HG03045 (cell line): ENCODE measurements around the gene STAG1.
"Not testable (repeated sequence)": the region's sequence is repeated elsewhere in the genome, so short reads cannot be mapped to it uniquely, and the experiment has no call there.

Source experiments
- ATAC-seq: cut with Tn5 transposase; IDR thresholded peaks from one replicate; pipeline ENCODE4 v1.9.1; 2021; ENCODE audit warnings: mild to moderate bottlenecking, moderate library complexity; ENCODE audit not compliant: unreplicated experiment

STAG1 gene

DNA sequence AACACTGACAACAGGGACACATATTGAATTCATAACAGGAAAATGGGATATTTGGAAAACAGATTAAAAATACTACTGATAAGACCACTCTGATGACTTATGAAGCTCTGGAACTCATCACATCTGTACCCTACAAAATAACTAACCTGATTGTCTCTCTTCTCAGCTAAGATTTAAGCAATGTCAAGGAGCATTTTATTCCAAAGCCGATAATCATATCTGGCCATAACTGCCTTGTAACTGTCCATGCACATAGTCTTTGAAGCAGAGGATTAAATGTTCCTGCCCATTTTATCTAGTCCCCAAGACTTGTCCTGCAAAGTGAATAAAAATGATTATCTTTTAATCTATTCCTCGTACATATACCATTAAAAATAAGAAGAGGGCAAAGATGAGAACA is 234.1 kb downstream of the STAG1 start:
- ATAC-seq: no peak

DNA sequence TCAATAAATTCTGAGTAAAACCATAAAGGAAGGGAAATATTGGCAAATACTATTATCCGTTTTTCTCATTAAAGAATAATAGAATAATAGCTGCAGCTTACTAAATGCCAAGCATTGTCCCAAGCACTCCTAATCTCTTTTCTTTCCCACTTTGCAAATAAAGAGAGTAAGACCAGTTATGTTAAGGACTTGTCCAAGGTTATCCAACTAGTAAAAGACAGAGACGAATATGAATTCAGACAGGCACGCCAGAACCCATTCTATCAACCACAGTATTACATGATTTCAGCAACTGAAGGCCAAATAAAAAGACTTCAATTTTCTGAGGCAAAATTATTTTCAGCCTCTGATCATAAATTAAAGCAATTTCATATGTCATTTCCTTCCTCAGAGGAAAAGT is 235.5 kb downstream of the STAG1 start:
- ATAC-seq: no peak

DNA sequence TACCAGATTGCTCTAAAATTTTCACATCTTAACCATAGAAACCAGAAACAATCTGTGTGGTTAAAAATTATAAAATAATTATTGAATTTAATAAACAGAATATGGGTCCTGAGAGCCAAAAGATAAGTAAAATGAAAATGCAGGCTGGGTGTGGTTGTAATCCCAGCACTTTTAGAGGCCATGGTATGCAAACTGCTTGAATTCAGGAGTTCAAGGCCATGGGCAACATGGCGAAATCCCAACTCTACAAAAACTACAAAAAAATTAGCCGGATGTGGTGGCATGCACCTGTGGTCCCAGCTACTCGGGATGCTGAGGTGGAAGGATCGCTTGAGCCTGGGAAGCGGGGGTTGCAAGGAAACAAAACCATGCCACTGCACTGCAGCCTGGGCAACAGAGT is 236.1 kb downstream of the STAG1 start:
- ATAC-seq: no peak

DNA sequence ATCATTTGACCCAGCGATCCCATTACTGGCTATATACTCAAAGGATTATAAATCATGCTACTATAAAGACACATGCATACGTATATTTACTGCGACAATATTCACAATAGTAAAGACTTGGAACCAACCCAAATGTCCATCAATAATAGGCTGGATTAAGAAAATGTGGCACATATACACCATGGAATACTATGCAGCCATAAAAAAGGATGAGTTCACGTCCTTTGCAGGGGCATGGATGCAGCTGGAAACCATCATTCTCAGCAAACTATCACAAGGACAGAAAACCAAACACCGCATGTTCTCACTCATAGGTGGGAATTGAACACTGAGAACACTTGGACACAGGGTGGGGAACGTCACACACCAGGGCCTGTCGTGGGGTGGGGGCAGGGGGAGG is 237.6 kb downstream of the STAG1 start:
- not testable (repeated sequence) for ATAC-seq

DNA sequence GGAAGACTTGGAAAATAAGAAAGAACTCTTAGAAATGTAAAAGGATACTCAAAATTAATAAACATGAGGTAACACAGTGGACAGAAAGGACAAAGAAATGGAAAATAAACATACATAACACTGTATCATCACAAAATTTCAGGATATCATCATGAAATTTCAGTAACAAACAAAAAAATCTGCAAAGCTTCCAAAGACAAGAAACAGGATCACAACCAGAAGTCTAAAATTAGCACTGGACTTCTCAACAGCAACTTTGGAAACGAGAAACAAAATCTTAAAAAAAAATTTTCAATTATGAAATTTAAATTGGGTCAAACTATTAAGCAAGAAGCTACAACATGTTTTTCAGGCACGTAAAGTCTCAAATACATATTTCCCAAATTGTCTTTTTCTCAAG is 238.8 kb downstream of the STAG1 start:
- no peak for ATAC-seq

DNA sequence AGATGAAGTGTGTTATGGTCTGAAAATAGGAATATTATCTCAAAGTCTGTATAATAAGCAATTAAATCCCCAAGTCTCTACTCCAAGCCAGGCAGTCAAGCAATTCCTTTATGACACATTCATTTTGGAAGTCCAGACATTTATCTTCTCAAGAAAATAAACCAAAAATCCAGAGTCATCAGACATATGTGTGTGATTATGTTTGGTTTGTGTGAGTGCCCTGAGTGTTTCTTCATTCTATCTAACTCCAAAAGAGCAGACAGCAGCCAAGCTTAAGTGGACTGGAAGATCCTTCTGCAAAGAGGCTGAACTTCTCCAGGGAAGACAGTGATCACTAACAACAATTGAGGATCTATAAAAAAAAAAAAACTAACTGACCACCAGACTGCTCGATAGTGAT is 239.8 kb downstream of the STAG1 start:
- ATAC-seq: no peak

DNA sequence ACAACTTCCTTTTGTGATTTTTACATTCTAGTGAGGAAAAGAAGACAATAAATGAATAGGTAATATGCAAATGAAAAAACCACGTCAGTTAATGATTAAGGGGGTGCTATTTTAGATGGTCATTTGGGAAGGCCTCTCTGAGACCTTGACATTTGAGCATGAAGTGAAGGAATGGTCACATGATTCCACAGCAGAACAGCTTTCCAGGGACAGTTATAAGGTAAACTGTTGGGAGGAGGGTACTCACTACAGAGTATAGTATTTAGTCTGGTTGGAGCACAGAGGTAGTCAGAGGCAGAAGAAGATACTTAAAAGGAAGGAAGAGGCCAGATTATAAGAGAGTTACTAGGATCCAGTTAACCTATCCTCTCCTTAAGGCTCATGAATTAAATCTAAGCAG is 246.5 kb downstream of the STAG1 start:
- ATAC-seq: no peak

DNA sequence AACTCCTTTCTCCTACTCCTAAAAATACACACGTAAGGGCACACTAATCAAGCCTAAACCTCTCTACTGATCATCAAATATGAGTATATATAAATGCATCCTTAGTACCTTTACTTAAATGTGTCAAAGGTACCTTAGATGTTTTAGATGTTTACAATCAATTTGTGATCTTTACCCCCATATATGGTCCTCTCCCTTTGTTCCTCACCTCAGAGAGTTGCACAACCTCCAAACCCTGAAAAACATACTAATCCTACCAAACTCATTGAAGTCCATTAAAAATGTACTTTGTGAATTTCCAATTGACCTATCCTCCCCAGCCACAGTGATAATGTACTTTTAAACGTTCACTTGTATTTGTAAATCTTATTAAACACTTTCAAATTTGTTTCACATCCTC is 249.1 kb downstream of the STAG1 start:
- ATAC-seq: no peak

DNA sequence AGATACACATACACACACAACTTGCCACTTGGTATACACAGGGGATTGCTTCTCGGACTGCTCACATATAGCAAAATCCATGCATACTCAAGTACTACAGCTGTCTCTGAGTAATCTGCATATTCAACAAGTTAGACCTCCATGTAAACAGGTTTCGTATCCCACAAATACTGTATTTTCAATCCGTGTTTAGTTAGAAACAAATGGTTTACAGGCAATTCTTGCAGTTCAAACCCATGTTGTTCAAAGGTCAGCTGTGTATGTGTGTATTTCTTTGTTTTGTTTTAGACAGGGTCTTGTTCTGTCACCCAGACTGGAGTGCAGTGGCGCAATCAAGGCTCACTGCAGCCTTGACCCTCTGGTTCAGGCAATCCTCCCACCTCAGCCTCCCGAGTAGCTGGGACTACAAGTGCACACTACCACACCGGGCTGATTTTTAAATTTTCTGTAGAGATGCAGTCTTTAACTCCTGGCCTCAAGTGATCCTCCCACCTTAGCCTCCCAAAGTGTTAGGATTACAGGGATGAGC is 253.2 kb downstream of the STAG1 start:
- ATAC-seq: no peak

DNA sequence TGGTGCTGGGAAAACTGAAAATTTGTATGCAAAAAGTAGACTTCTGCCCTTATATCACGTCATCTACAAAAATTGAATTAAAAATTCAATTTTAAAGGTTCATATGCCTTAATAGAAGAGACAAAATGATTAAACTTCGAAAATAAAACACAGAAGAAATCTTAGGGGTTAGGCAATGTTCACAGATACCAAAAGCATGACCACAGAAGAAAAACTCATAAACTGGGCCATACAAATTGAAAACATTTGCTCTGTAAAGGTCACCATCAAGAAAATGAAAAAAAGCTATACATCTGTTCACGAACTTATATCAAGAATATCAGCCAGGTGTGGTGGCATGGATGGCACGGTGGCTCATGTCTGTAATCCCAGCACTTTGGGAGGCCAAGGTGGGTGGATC is 257.0 kb downstream of the STAG1 start:
- ATAC-seq: no peak

DNA sequence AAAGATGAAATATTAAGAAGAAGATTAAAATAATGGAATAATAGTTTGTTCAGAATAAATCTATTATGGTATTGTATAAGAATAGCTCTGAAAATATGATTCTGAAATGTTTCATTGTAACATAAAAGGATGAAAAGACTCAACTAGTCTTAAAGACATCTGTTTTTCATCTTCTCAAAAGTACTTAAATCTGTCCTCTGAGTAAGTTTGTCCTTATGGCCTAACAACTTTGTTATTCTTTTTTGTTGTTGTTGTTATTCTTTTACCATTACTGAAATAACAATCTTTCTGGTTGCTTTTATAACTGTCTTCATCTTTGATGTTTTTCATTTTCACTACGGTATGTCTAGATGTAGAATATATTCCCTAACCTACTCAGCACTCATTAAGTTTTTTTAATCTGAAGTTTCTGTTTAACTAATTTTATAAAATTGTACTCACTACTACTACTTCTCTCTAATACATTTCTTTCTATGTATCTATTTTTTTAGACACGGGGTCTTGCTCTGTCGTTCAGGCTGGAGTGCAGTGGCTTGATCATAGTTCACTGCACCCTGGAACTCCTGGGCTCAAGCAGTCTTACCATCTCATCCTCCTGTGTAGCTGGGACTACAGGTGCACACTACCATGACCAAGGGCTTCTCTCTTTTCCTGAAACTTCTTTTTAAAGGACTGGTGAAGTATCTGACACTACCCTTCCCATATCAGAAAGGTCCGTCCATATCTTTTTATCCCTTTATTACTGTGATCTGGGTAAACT is 261.4 kb downstream of the STAG1 start:
- no peak for ATAC-seq

DNA sequence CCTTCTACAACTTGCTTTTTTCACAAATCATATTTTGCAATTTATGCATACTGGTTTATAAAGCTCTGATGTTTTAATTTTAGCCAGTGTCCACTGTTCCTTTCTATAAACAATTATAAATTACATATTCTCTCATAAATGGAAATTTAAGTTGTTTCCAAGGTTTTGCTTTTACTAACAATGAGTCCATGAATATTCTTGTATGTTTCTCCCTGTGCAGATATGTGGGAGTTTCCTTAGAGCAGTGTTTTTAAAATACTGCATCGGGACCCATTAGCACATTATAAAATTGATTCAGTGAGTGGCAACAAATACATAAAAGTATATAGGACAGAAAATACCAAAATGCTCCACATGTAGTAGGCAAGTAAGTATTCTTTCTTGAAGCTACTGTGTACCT is 266.4 kb downstream of the STAG1 start:
- ATAC-seq: no peak

DNA sequence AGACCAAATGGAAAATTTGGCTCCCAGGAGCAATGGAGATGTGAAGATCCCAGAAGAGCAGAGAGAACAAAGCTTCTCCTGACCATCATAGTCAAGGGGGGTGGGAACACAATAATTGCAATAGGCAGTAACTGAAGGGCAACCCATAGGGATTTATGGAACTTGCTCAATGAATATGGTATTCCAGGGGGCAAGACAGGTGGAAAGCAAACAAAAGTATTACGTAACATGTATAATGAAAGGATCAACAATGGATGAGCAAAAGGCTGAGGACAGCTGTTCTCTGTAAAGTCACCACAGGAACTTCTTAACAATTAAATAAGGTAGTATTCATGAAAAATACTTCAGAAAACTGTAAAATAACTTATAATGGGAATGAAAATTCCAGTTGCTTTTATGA is 275.9 kb downstream of the STAG1 start:
- ATAC-seq: no peak

DNA sequence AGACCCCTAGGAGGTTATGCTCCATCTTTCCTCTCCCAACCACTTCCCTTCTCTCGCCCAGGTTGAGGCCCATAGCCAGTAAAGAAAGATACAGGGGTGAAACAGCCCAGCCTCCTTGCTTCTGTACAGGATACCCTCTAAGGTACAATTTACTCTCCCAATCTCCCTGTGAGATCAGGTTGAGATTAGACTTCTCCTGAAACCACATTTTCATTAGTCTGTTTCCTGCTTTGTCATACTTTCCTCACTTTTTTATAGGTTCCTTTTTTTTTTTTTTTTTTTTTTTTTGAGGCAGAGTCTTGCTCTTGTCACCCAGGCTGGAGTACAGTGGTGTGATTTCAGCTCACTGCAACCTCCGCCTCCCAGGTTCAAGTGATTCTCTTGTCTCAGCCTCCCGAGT is 277.3 kb downstream of the STAG1 start:
- ATAC-seq: not testable (repeated sequence)

DNA sequence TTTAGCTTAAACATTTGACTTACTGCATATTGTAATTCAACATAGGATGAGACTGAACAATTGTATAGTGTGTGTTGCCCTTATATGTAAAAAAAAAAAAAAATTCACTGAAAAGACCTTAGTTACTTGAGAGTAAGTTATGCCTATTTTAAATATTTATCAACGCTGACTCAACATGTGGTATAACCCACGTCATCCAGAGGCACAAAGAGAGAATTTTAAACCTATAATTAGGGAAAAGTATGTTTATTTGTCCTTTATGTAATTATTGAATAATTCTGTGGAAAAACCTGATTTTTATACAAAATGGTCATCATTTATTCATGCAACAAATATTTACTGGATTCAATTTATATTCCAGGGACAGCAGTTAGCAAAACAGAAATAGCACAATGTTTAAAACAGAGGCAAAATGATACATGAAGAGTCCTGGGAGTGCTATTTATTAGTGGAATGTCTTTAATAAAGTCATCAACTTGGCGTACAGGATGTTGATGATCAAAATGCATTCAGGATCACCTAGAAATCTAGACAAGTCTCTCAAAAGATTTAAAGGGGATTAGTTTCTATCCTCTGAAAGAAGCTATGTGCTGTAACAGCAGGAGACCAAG is 278.4 kb downstream of the STAG1 start:
- no peak for ATAC-seq

DNA sequence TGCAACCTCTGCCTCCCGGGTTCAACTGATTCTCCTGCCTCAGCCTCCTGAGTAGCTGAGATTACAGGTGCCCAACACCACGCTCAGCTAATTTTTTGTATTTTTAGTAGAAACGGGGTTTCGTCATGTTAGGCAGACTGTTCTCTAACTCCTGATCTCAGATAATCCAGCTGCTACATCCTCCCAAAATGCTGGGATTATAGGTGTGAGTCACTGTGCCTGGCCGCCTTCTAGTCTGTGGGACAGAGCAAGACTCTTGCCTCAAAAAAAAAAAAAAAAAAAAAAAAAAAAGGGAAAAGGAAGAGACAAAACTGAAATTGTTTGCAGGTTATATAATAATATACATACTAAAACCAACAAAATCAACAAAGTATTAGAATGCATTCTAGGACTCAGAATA is 286.9 kb downstream of the STAG1 start:
- no peak for ATAC-seq

DNA sequence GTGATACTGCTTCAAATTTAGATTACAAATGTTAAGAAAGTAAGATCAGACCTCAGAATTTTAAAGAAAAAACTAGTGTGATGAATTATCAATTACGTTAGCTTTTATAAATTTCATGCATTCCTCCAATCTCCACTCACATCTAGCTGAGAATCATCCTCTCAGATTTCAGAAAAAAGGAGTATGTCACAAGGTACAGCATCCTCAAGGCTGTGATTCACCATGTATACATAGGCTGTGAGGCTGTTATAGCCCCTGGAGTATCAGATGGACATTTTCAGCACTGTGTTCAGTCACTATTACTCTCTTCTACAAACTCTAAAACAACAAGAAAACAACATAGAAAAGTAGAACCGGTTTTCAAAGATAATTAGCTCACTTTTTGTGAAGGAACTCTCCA is 287.7 kb downstream of the STAG1 start:
- no peak for ATAC-seq

DNA sequence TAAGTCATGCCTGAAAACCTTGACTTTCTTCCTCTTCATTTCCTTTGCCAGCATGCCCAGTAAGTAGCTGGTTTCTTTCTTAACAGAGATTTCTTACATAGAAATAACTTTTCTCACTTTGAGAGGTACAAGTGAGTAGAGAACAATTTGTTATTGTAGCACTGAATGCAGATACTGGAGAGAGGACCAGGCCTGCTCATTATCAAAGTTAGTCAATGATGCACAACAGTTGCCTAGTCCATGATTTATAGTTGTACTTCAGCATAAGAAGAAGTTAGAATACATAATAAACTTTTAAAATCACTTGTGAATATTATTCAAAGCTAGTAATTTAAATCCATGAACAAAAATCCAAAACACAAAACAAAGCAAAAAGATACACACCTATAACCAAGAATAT is 289.0 kb downstream of the STAG1 start:
- ATAC-seq: no peak

DNA sequence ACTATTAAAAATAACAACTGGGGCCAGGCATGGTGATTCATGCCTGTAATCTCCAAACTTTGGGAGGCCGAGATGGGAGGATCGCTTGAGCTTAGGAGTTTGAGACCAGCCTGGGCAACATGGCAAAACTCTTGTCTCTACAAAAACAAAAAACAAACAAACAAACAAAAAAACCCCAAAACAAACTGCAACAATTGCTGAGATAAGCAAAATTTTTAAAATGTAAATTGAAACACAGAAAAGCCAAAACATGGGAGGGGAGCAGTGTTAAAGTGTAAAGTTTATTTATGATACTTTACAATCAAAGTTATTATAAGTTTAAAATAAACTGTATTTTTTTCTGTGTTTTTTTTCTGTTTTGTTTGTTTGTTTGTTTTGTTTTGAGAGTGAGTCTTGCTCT is 294.4 kb downstream of the STAG1 start:
- no peak for ATAC-seq

DNA sequence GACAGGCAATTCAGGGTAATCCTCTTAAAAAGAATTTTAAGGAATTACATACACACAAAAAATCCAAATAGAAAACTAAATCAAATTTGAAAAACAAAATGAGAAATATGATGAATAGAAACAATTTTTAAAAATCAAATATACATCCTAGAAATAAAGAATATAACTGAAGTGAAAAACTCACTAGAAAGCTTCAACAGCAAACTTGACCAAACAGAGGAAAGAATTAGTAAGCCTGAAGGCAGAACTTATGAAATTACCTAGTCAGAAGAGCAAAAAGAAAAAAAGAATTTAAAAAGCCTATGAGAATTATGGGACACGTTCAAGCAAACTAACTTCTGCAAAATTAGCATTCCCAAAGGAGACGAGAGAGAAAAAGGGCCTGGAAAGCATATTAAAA is 296.0 kb downstream of the STAG1 start:
- ATAC-seq: no peak

DNA sequence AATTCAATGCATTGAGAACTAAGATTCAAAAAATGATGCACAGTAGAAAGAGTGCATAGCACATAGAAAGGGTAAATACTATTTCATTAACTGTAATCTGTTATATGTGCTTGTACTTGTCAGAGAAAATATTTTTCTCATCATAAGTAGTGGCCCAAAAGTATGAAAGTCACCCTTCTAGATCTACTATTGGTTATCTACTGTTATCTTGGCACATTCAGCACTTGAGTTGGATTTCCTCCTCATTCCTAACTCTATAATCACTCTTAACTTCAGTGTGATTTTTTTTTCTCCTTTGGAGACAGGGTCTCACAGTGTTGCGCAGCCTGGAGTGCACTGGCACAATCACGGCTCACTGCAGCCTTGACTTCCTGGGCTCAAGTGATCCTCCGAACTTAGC is 307.6 kb downstream of the STAG1 start:
- ATAC-seq: no peak

DNA sequence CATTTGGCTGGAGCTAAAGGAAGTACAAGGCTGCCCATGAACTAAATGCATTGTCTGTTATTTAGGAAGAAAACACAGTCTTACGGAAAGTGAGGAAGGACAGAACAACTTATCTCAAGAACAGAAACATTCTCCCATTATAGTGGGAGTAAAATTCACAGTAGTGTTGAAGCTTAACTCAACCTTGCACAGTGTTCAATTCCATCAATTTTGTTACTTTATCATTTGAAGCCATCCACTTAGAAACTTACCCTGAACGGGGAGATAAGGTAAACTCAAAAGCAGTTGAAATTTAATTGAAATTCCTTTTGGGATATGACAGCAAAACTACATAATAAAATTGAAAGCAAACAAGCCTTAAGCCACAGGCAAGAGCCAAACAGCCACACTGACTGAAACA is 315.1 kb downstream of the STAG1 start:
- no peak for ATAC-seq

DNA sequence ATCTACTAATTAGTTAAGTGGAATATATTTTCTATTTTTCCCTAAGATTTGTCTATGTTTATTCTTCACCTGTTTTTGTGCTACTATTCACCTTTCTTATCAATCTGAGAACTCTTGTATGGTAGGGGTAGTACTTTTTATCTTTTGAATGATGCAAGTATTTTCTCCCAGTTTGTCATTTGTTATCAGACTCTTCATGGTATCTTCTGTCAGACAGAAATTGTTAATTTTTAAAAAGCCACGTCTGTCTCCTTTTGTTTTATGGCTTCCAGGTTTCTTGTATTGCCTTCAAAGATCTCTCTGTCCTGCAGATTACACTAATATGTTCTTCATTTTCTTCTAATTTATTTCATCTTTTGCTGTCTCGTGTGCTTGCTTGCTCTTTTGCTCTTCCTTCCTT is 317.7 kb downstream of the STAG1 start:
- ATAC-seq: no peak
